ENCODE data around the gene TRIB2.

The TRIB2 gene

GRCh38 chr2:12684471-12684936 is 32.2 kb upstream of the TRIB2 start:
- ATAC-seq (replicated peaks; ENCODE audit: extremely low read depth, poor library complexity, severe bottlenecking) (no peak), DNase-seq (ENCODE audit: low spot score in 2 of 2) (no peak)
- Mint-ChIP-seq H3K4me3 (no peak overlapping the region), H3K9me3 (no peaks in the 10 kb centered on the region), H3K27me3 (peaks cover 10% of the 10 kb centered on the region), H3K27ac (ENCODE audit: low read depth) (no peak overlapping the region), H3K4me1 (no peaks in the 10 kb centered on the region), H3K36me3 (ENCODE audit: insufficient read depth) (no peaks in the 10 kb centered on the region)

GRCh38 chr2:12685145-12685544 is 31.6 kb upstream of the TRIB2 start:
- DNase-seq (ENCODE audit: low spot score in 2 of 2), result no peak
- H3K9me3 Mint-ChIP-seq, result no peaks in the 10 kb centered on the region
- peaks cover 10% of the 10 kb centered on the region for H3K27me3 Mint-ChIP-seq
- no peaks in the 10 kb centered on the region for H3K4me1 Mint-ChIP-seq
- no peak overlapping the region for H3K4me3 Mint-ChIP-seq
- H3K27ac Mint-ChIP-seq (ENCODE audit: low read depth), result no peak overlapping the region
- ATAC-seq (replicated peaks; ENCODE audit: extremely low read depth, poor library complexity, severe bottlenecking), result no peak
- H3K36me3 Mint-ChIP-seq (ENCODE audit: insufficient read depth), result no peaks in the 10 kb centered on the region

- H3K27me3 Mint-ChIP-seq, result peaks cover 10% of the 10 kb centered on the region
- no peaks in the 10 kb centered on the region for H3K36me3 Mint-ChIP-seq (ENCODE audit: insufficient read depth)
- H3K4me1 Mint-ChIP-seq, result no peaks in the 10 kb centered on the region
- H3K4me3 Mint-ChIP-seq, result no peak overlapping the region
- no peaks in the 10 kb centered on the region for H3K9me3 Mint-ChIP-seq
- DNase-seq (ENCODE audit: low spot score in 2 of 2), result no peak
- no peak for ATAC-seq (replicated peaks; ENCODE audit: extremely low read depth, poor library complexity, severe bottlenecking)
- no peak overlapping the region for H3K27ac Mint-ChIP-seq (ENCODE audit: low read depth)
Measured at GRCh38 chr2:12685956-12686355, 30.8 kb upstream of the TRIB2 start.

- H3K9me3 Mint-ChIP-seq, result peaks cover under 1% of the 10 kb centered on the region
- H3K27ac Mint-ChIP-seq (ENCODE audit: low read depth), result no peak overlapping the region
- H3K36me3 Mint-ChIP-seq (ENCODE audit: insufficient read depth), result no peaks in the 10 kb centered on the region
- no peak overlapping the region for H3K4me3 Mint-ChIP-seq
- peaks cover 10% of the 10 kb centered on the region for H3K27me3 Mint-ChIP-seq
- DNase-seq (ENCODE audit: low spot score in 2 of 2) (no peak), ATAC-seq (replicated peaks; ENCODE audit: extremely low read depth, poor library complexity, severe bottlenecking) (no peak)
- H3K4me1 Mint-ChIP-seq, result no peaks in the 10 kb centered on the region
Measured at GRCh38 chr2:12686708-12687283, 29.9 kb upstream of the TRIB2 start.

- H3K27ac Mint-ChIP-seq (ENCODE audit: low read depth), result no peak overlapping the region
- H3K4me3 Mint-ChIP-seq, result no peak overlapping the region
- ATAC-seq (replicated peaks; ENCODE audit: extremely low read depth, poor library complexity, severe bottlenecking), result no peak
Measured at GRCh38 chr2:12688091-12688490, 28.6 kb upstream of the TRIB2 start.

DNA sequence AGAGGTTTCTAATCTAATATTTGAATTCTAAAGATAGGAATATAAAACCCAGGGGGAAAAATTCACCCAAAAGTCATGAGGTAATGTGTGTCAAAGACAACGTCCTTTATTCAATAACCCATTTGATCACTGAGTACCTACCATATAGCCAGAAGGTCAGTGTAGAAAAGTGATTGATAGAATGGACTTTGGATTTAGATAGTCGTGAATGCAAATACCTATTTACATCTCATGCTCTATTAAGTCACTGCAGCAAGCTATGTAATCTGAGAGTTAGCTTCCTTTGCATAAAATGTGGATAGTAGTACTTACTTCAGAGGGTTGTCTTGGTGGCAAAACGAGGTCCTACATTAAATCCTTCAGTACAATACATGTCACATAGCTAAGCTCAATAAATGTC is 27.8 kb upstream of the TRIB2 start:
- Mint-ChIP-seq H3K27ac (ENCODE audit: low read depth) (no peak overlapping the region), H3K36me3 (ENCODE audit: insufficient read depth) (no peaks in the 10 kb centered on the region), H3K9me3 (peaks cover 7% of the 10 kb centered on the region), H3K4me1 (no peaks in the 10 kb centered on the region), H3K27me3 (peaks cover 10% of the 10 kb centered on the region), H3K4me3 (no peak overlapping the region)
- DNase-seq (ENCODE audit: low spot score in 2 of 2) (no peak), ATAC-seq (replicated peaks; ENCODE audit: extremely low read depth, poor library complexity, severe bottlenecking) (no peak)

More at GRCh38 chr2:12688091-12688490, 28.6 kb upstream of the TRIB2 start:
- Mint-ChIP-seq H3K27me3 (peaks cover 10% of the 10 kb centered on the region), H3K4me1 (no peaks in the 10 kb centered on the region), H3K9me3 (peaks cover 7% of the 10 kb centered on the region), H3K36me3 (ENCODE audit: insufficient read depth) (no peaks in the 10 kb centered on the region)
- no peak for DNase-seq (ENCODE audit: low spot score in 2 of 2)

DNA sequence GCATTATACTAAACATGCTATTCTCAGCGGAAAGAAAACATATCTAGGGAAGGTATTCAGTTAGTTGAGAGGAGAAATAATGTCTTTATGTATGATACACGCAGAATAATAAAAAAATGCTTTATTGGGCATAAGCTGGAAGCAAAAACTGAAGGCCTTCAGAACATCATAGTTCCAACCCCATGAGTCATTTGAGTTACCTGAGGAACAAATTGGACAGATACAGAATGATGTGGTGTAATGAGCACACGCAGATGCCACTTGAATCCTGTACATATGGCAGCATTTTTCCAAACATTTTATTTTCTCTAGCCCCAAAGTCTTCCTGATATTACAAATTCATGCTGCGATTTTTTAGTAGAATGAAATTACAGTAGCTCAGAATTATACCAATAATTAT is 23.2 kb upstream of the TRIB2 start:
- H3K9me3 Mint-ChIP-seq, result peaks cover 7% of the 10 kb centered on the region
- ATAC-seq (replicated peaks; ENCODE audit: extremely low read depth, poor library complexity, severe bottlenecking), result no peak

DNA sequence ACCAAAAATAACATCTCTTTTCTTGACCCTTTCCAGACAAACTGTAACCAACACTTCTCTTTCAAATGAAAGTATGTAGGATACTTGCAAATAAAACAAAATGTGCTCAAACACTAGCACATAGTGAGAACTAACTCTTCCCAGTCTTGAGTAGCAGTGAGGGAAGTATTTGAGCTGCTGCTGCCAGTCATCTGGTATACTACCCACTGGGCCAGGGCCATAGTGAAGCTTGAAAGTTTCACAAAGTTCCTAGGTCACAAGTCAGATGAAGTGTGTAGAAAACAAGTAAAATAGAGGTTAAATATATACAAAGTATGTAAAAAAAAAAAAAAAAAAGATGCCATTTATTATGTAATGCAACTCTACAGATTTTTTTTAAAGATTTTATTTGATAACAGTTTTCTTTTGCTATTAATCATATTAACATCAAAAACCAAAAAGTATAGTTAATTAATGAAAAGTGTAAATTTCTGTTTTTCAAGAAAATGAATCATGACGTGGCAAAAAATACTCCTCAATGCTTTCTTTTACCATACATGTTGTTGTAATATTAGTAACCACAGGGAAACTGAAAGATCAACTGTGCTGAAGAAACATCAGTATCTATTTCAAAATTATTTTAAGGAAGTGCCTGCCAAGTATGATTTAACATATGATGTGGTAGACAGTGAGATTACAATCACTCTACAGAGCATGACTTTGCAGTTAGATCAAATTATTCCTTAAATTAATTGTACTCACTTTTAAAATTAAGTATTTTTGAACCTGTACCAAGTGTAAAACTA is 21.6 kb upstream of the TRIB2 start:
- Mint-ChIP-seq H3K27me3 (no peaks in the 10 kb centered on the region), H3K36me3 (ENCODE audit: insufficient read depth) (peaks cover 1% of the 10 kb centered on the region), H3K4me1 (no peaks in the 10 kb centered on the region), H3K4me3 (no peak overlapping the region), H3K27ac (ENCODE audit: low read depth) (no peak overlapping the region), H3K9me3 (peaks cover 7% of the 10 kb centered on the region)
- ATAC-seq (replicated peaks; ENCODE audit: extremely low read depth, poor library complexity, severe bottlenecking) (no peak), DNase-seq (ENCODE audit: low spot score in 2 of 2) (no peak)

More for the DNA sequence above, 23.2 kb upstream of the TRIB2 start:
- no peak for DNase-seq (ENCODE audit: low spot score in 2 of 2)
- H3K27ac Mint-ChIP-seq (ENCODE audit: low read depth), result no peak overlapping the region
- H3K27me3 Mint-ChIP-seq, result no peaks in the 10 kb centered on the region
- H3K4me3 Mint-ChIP-seq, result no peak overlapping the region
- no peaks in the 10 kb centered on the region for H3K4me1 Mint-ChIP-seq
- H3K36me3 Mint-ChIP-seq (ENCODE audit: insufficient read depth), result no peaks in the 10 kb centered on the region

DNA sequence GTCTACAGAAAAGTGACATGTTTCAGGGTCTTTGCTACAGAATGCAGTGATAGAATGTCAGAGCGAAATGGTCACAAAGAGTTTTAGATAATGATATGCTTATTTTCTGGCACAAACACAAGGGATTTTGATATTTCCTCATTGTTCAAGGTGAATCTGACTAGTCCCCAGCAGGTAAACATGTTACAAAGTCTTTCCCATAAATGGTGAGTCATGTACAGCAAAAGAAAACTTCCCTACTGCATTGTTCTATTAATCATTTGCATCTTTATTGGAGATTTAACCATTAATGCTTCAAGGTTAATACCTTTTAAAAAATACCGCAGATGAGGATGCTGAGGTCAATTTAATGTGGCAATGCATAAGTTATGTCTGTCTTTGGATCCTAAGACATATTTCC is 19.1 kb upstream of the TRIB2 start:
- peaks cover 1% of the 10 kb centered on the region for H3K36me3 Mint-ChIP-seq (ENCODE audit: insufficient read depth)
- no peak overlapping the region for H3K4me3 Mint-ChIP-seq
- H3K27ac Mint-ChIP-seq (ENCODE audit: low read depth), result no peak overlapping the region
- H3K27me3 Mint-ChIP-seq, result no peaks in the 10 kb centered on the region
- peaks cover 12% of the 10 kb centered on the region for H3K4me1 Mint-ChIP-seq
- no peak for DNase-seq (ENCODE audit: low spot score in 2 of 2)
- H3K9me3 Mint-ChIP-seq, result no peaks in the 10 kb centered on the region
- no peak for ATAC-seq (replicated peaks; ENCODE audit: extremely low read depth, poor library complexity, severe bottlenecking)

GRCh38 chr2:12700989-12701388 is 15.7 kb upstream of the TRIB2 start:
- no peak overlapping the region for H3K27ac Mint-ChIP-seq (ENCODE audit: low read depth)
- no peak for DNase-seq (ENCODE audit: low spot score in 2 of 2)
- H3K27me3 Mint-ChIP-seq, result no peaks in the 10 kb centered on the region
- no peak for ATAC-seq (replicated peaks; ENCODE audit: extremely low read depth, poor library complexity, severe bottlenecking)
- H3K4me1 Mint-ChIP-seq, result peaks cover 35% of the 10 kb centered on the region
- no peaks in the 10 kb centered on the region for H3K9me3 Mint-ChIP-seq
- H3K36me3 Mint-ChIP-seq (ENCODE audit: insufficient read depth), result peaks cover 1% of the 10 kb centered on the region
- no peak overlapping the region for H3K4me3 Mint-ChIP-seq

DNA sequence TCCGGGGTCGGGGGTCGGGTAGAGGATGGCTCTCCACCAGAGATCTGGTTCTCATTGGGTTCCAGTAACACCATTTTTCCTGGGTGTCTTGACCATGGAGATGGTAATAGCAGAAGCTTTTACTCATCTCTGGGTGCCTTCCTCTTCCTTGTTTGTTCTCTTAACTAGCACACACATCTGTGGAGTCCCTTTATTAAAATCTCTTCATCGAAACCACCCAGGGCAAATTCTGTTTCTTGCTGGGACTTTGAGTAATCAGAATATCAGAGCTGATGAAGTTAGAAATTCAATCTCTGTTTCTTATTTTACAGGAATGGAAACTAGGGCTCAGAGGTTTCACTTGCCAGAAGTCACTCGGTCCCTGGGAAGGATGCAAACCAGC is 15.0 kb upstream of the TRIB2 start:
- H3K36me3 Mint-ChIP-seq (ENCODE audit: insufficient read depth), result peaks cover 1% of the 10 kb centered on the region
- ATAC-seq (replicated peaks; ENCODE audit: extremely low read depth, poor library complexity, severe bottlenecking), result no peak
- H3K27me3 Mint-ChIP-seq, result no peaks in the 10 kb centered on the region
- H3K4me1 Mint-ChIP-seq, result peaks cover 35% of the 10 kb centered on the region
- H3K4me3 Mint-ChIP-seq, result no peak overlapping the region
- no peak for DNase-seq (ENCODE audit: low spot score in 2 of 2)
- H3K9me3 Mint-ChIP-seq, result no peaks in the 10 kb centered on the region
- H3K27ac Mint-ChIP-seq (ENCODE audit: low read depth), result no peak overlapping the region

GRCh38 chr2:12702168-12703121 is 14.3 kb upstream of the TRIB2 start:
- Mint-ChIP-seq H3K27ac (ENCODE audit: low read depth) (no peak overlapping the region), H3K4me1 (peaks cover 35% of the 10 kb centered on the region), H3K36me3 (ENCODE audit: insufficient read depth) (peaks cover 1% of the 10 kb centered on the region), H3K9me3 (no peaks in the 10 kb centered on the region), H3K4me3 (no peak overlapping the region), H3K27me3 (no peaks in the 10 kb centered on the region)
- ATAC-seq (replicated peaks; ENCODE audit: extremely low read depth, poor library complexity, severe bottlenecking), result no peak
- DNase-seq (ENCODE audit: low spot score in 2 of 2), result no peak
